Stimulated activated CD4-positive, alpha-beta T cell treated with anti-CD3 and anti-CD28 coated beads, Interleukin-1b, Interleukin-23, amount 100 ng/mL, for 4 hours (primary cell): ENCODE data around the gene GPR42.
"Not testable (repeated sequence)": the region's sequence is repeated elsewhere in the genome, so short reads cannot be mapped to it uniquely, and the experiment has no call there.

Experiments
- DNase-seq, 2 donors: peaks; one replicate each; pipeline ENCODE4 v3.0.0-alpha.2; 2020; ENCODE audit warnings: low read depth in 2 of 2

GPR42 gene

DNA sequence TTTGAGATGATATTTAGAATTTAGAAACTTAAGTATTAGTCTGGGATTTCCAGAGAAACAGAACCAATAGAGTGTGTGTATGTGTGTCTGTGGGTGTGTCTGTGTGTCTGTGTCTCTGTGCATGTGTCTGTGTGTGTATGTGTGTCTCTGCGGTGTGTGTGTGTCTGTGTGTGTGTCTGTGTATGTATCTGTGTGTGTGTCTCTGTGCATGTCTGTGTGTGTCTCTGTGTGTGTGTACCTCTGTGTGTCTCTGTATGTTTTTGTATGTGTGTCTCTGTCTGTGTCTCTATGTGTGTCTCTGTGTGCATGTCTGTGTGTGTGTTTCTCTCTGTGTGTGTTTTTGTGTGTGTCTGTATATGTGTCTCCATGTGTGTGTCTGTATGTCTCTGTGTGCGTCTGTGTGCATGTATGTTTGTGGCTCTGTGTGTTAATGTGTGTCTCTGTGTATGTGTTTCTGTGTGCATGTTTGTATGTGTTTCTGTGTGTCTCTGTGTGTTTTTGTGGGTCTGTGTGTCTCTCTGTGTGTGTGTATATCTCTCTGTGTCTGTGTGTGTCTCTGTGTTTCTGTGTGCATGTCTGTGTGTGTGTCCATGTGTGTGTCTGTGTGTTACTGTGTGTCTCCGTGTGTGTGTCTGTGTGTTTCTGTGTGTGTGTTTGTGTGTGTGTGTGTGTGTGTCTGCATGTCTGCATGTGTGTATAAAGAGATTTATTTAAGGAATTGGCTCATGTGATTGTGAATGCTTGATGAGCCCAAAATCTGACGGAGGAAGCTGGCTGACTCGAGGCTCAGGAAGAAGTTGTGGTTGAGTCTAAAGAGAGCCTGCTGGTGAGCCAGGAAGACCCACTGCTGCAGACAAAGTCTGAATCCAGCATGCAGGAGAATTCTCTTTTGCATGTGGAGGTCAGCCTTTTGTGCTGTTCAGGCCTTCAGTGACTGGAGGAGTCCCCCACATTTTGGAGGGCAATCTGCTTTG is 22.2 kb downstream of the GPR42 start:
- no peak for DNase-seq

DNA sequence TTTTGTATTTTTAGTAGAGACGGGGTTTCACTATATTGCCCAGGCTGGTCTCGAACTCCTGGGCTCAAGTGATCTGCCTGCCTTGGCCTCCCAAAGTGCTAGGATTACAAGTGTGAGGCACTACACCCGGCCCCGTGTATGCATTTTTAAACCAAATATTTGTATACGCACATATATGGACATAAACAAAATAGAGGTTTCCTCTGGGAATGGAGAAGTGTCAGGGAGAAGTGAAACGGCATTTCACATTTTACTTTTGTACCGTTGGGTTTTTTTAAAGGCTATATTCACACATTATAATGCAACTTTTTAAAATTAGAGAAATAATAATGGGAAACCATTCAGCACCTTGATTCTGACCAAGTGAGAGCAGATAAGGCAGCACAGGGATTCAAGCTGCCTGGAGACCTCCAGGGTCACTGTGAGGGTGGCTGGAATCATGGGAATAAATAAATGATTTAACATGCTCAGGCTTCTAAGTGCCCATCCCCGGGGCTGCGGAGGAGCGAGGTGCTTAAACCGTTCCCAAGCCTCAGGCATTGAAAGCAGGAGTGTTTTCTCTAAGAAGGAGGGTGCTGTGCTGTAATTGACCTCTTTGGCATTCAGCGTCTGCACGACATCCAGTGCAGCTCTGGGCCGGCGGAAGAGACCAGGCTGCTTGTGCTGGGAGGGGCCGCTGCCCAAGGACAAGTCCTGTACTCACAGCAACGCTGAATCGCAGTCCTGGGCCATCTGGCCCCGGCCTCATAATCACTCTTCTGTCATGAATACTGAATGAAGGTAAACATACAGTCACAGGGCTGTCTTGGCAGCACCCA is 24.7 kb downstream of the GPR42 start:
- no peak for DNase-seq

DNA sequence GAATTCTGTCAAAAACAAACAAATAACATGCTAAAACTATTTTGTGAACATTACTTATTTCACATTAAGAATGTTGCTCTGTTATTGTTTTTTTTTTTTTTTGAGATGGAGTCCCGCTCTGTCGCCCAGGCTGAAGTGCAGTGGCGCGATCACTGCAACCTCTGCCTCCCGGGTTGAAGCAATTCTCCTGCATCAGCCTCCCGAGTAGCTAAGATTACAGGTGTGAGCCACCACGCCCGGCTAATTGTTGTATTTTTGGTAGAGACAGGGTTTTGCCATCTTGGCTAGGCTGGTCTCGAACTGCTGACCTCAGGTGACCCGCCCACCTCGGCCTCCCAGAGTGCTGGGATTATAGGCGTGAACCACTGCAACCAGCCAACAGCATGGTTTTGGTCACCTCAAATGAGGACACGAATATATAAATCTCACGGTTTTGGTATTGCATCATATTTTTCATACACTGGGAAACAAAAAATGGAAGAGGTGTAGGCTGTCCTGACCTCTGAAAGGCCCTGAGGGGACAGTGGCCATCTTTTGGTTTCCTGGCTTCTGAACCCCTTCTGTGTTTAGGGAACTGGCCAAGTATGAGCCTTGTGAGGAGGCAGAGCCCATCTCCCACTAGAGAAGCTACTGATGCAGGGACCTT is 25.5 kb downstream of the GPR42 start:
- no peak for DNase-seq

DNA sequence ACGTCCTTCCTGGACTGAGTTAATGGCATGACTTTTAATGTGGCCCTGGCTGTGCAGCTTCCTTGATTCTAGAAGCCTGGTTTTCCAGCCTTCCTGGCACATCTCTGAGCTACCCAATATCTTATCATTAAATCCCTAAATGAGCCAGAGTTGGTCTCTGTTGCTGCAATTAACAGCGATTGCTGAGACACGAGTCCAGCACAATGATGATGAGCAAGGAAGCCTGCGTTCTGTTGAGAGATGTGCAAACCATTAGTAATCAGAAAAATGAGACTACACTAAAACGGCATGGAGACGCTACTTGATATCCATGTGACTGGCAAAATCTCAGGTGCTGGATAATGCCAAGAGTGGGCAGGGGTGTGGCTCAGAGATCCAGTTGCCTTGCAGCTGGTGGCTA is 26.2 kb downstream of the GPR42 start:
- no peak for DNase-seq

DNA sequence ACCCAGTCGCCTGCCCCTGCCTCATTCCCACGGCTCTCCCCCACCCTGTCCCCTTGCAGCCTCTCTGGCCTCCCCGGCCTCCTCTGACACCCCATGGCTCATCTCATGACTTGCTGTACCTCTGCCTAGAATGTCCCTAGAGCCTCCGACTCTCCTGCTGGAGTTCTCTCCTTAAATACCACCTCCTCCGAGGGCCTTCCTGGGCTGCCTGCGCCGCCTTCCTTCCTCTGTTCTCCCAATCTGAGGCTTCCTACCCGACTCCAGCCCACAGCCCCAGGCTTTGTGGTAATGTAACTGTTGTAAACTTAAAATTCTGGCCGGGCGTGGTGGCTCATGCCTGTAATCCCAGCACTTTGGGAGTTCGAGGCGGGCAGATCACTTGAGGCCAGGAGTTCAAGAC is 27.7 kb downstream of the GPR42 start:
- DNase-seq = no peak

DNA sequence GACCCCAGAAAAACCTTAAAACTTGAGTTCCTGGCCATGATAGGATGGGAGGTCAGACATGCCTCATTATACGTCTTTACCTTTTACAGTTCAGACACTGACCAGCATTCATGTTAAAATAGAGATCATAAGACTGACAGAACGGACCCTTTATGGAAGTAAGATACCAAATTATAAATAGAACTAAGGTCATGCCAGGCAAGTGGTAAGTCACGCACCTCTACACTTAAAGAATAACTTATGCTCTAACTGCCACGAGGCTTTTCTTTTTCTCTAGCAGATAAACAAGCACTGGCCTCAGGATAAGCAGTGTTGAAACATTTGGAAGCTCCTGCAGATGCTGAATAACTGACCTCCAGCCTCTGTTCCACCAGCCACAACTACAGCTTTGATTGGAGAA is 28.4 kb downstream of the GPR42 start:
- no peak for DNase-seq

DNA sequence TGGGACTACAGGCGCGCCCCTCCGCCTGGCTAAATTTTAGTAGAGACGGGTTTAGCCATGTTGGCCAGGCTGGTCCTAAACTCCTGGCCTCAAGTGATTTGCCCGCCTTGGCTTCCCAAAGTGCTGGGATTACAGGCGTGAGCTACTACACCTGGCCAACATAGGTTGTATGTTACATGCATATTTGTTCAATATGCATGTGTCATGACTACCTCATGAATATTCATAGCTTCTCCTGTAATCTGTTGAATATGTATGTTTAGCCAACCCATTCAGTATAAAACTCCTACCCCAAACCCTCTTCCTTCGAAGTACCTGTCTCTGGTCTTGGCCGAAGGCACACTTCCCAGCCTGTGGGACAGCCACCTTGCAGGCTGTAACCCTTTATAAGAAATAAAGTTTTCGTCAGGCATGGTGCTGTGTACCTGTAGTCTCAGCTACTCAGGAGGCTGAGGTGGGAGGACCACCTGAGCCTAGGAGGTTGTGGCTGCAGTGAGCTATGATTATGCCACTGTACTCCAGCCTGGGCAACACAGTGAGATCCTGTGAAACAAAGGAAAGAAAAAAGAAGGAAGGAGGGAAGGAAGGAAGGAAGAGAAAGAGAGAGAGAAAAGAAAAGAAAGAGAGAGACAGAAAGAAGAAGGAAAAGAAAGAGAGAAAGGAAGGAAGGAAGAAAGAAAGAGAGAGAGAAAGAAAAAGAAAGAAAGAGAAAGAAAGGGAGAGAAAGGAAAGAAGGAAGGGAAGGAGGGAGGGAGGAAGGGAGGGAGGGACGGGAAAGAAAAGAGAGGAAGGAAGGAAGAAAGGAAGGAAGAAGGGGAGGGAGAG is 29.3 kb downstream of the GPR42 start:
- DNase-seq = no peak

DNA sequence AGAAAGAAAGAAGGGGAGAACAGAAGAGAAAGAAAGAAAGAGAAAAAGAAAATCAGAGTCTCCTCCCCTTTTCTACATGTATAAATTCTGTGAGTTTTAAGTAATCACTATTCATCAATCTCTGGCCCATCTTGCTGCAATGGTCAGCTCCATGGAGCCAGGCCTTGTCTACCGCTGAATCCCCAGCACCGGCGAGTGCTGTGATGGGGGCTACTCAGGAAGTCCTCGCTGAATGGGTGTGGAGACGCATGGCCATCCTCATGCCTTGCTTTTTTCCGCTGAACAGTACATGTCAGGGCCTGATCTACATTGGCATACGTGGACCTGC is 29.9 kb downstream of the GPR42 start:
- no peak for DNase-seq

DNA sequence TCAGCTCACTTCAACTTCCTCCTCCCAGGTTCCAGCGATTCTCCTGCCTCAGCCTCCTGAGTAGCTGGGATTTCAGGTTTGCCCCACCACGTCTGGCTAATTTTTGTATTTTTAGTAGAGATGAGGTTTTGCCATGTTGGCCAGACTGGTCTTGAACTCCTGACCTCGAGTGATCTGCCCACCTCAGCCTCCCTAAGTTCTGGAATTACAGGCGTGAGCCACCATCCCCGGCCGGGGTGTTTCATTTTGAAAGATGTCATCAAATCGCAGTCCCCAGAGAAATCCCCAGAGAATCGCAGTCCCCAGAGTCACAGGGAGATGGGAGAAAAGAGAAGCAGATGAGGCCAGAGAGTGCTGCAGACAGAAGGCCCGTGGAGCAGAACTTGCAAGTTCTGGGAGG is 30.5 kb downstream of the GPR42 start:
- not testable (repeated sequence) for DNase-seq

DNA sequence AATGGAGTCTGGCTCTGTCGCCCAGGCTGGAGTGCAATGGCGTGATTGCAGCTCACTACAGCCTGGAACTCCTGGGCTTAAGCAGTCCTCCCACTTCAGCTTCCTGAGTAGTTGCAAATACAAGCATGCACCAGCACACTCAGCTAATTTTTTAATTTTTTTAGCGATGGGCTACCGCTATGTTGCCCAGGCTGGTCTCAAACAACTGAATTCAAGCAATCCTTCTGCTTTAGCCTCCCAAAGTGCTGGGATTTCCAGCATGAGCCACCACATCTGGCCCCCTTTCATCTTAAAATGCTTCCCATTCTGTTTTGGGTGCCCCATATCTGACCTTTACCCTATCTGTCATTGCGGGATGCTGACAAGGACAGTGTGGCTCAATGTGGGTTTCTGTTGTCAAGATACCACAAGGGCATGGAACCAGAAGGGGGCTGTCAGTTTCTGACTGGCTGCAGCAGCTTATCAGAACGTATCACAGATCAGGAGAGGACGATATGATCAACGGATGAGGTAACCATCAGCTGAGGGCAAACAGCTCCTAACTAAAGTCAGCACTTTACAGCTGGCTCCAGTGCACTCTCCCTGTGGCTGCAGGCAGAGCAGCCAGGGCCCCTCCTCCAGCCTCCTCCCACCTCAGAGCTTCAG is 32.4 kb downstream of the GPR42 start:
- DNase-seq = no peak

DNA sequence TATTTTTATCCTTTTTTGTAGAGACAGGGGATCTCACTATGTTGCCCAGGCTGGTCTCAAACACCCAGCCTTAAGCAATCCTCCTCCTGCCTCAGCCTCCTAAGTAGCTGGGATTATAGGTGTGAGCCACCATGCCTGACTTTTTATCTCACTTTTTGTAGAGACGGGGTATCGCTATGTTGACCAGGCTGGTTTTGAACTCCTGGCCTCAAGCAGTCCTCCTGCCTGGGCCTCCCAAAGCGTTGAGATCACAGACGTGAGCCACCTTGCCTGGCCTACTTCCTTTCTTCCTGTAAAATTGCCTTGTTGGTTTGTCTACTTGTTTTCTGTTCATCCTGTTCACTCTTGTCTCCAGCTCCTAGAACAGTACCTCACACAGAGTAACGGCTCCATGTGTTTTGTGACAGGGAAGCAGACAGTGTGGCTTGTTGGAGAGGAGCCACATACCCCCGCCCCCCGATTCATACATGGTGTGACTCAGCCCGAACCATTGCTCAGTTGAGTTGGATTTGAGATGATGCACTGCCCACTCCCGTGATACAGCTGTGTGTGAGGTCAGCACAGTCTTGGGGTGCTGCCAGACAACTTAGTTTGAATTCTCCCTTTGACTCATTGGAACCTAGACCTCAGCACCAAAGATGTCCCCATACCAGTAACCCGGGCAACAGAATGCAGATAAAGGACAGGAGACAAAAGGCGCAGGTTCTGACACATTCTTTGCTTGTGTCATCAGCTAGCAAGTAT is 34.2 kb downstream of the GPR42 start:
- DNase-seq = no peak

DNA sequence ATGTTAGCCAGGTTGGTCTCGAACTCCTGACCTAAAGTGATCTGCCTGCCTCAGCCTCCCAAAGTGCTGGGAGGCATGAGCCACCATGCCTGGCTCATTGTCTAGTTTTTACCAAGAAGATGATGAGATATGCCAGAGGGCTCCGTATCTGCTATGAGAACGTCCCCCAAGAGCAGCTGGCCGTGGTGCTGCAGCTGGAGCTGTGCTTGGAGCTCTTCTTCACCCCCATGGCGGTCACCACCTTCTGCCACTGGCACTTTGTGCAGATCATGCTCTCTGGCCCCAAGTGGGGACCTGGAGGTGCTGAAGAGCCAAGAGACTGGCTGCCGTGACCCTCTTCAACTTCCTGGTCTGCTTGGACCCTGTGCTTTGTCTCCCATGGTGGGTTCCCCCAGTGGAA is 36.8 kb downstream of the GPR42 start:
- DNase-seq = no peak

DNA sequence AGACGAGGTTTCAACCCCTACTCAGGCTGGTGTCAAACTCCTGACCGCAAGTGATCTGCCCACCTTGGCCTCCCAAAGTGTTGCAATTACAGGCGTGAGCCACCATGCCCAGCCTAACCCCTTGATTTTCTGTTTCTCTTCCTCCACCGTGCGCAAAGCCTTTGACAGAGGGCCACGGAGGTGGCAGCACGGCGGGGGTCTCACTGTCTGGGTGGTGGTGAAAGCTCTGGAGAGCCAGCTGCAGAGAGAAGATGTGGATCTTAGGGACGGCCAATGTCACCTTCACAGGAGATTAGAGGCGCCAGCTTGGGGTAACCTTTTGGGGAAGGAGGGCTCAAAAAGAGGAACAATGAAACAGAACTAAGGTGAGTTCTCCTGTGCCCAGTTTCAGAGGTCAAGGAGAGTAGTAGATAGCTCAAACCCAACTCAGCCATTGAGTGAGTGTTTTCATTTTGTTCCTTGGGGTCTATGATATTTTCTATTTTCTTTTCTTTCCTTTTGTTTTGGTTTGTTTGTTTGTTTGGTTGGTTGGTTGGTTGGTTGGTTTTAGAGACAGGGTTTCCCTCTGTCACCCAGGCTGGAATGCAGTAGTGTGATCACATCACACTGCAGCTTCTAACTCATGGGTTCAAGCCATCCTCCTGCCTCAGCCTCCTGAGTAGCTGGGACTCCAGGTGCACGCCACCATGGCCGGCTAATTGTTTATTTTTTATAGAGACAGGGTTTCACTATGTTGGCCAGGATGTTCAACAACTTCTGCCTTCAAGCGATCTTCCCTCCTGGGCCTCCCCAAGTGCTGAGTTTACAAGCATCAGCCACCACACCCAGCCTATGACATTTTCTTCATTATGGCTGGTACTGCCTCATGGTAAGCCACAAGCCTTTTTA is 37.7 kb downstream of the GPR42 start:
- DNase-seq = no peak

DNA sequence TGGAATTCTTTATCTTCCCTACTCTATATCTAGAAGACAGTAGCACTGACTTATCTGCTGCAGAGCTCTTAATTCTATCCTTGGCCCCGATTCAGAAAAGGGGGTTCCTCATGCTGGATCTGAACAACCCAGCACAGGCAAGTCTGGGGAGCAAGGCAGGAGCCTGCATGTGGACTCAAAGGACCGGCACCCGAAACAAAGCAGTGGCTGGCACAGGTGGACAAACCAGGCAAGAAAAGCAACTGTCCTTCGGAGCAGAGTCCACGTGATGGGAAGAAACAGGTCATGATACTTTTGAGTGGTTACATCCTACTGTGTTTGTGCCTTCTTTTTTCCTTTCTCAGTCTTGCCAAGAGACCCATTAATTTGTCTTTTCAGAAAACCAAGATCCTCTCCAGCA is 38.3 kb downstream of the GPR42 start:
- DNase-seq = no peak

DNA sequence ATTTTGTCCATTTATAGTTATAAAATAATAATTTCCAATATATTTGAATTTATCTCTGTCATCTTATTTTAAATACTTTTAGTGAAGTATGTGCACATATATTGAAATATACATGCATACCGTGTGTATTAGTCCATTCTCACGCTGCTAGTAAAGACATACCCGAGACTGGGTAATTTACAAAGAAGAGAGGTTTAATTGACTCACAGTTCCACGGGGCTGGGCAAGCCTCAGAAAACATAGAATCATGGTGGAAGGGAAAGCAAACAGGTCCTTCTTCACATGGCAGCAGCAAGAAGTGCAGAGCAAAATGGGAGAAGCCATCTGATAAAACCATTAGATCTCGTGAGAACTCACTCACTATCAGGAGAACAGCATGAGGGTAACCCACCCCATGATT is 39.6 kb downstream of the GPR42 start:
- no peak for DNase-seq

DNA sequence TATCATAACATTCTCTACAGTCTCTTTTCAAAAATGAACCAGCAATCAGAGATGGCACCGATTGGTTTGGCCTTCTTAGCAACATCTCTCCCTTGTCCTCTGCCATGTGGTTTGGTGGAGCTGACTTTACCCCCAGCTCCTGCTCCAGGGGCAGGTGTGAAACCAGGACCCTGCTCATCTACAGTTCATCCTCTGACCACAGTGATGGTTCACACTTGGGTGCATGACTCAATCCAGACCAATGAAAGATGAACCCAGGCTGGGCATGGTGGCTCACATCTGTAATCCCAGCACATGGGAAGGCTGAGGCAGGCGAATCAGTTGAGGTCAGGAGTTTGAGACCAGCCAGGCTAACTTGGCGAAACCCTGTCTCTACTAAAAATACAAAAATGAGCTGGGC is 43.6 kb downstream of the GPR42 start:
- no peak for DNase-seq

DNA sequence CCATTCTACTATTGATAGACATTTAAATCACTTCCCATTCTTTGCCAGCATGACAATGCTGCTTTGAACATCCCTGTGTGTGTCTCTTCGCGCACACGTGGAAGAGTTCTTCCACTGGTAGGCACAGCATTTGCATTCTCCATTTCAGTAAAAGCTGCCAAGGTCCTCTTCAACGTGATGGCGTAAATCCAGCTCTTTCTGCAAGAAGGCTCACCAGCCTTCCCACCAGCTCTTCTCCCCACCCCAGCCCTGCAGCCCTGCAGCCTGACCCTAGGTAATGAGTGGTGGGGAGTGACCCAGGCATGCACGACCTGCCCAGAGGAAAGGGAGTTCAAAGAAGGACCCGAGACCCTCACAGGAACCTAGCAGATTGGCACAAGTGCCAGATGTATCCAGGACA is 45.5 kb downstream of the GPR42 start:
- no peak for DNase-seq

DNA sequence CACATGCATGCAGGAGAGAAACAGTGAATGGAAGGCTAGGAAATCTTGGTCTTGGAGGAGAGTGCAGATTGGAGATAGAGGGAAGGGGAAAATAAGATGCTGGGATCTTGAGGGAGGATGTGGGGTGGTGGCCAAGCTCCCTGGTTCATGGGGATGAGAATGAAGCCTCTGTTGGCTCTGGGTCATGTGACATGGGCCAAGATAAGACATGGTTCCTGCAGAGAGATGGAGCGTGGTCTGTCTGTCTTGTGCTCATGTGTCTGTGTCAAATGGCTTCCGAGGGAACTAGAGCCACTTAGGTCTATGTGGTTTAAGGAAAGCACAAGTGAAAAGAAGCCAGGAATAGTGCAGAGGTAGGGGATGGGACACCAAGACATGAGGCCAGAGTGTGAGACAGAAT is 46.4 kb downstream of the GPR42 start:
- DNase-seq = no peak

DNA sequence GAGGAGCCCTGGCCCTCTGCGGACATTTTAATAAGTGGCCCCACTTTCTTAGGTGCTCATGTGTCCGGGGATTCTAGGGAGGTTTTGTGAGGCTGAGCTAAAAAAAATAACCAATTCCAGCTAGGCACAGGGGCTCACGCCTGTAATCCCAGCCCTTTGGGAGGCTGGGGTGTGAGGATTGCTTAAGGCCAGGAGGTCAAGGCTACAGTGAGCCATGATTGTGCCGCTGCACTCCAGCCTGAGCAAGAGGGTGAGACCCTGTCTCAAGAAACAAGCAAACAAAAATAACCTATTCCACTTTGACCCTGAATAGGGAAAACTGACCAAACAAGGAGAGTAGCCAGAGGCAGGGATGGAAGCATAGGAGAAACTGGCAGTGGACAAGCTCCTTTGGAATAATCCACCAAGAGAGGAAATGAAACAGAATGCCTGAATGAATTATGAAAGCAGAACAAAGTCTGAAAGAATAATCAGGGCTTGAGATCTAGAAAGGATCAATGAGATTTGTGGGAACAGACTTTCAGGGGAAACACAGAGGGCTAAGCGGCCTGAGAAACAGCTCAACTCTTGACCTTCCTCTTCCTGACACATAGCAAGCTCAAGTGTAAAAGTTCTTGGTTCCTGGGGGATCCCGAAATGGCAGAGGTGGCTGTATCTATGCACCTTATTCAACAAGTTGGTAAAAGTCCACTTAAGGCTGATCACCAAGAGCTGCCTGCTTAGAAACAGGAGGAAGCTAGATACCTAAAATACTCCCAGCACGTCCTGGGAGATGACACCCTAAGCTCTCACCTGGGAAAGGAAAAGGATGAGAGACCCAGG is 47.1 kb downstream of the GPR42 start:
- DNase-seq = no peak
